Activated T-helper 1 cell treated with Interleukin-2 at 50 U/mL for 16 hours (primary cell): Measurements from ENCODE around the gene NPY2R.

Experiments
- DNase-seq: peaks from one replicate; pipeline ENCODE4 v3.0.0-alpha.2; 2020; ENCODE audit warnings: low read depth

NPY2R gene

DNA sequence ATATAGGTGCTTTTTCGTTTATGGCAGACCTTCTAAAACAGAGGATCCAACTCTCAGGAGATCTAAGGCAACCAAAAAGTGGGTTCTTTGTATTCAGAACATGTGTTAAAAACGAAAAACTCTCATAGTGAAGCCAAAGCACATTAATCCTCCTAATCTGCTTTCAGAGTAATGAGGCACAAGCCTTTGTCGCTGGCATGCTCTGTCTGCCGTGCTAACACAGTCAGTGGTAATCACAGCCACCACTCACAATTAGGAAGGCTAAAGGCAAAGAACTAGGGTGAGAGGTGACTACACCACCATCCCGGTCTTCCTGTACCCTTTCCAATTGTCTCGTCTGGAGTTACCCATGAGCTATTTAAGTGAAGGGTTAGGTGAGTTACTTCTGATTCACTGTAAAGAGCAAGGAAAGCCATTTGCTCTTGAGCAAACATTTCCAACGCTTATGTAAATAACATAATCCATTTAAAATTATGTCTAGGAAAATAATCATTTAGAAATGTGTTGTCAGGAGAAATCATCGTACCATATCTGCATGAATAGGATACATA, 40.7 kb downstream of the NPY2R start:
- no peak for DNase-seq

DNA sequence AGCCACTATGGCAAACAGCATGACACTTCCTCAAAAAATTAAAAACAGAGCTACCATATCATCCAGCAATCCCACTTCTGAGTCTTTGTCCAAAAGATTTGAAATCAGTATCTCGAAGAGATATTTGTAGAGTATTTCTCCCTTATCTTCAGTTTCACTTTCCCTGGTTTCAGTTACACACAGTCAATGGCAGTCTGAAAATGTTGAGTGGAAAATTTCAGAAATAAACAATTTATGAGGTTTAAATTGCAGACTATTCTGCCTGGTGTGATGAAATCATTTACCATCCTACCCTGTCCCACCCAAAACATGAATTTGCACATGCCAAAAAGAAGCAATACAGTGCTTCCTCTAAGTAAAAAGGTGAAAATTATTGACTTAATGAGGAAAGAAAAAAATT, 43.9 kb downstream of the NPY2R start:
- DNase-seq = no peak

DNA sequence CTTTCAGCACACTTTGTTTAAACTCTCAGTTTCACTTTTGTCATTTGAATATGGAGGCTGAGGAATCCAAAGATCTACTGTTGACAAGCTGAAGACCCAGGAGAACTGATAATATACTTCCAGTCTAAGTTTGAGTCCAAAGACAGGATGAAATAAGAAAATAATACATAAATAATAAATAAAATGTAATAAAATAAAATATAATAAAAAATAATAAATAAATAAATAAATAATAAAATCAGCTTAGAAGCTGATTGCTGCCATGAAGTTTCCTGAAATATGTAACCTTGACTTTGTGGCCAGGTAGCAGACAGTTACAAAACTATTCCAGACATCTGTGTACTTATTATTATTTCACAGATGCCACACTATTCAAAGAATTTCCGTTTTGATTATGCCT, 55.0 kb downstream of the NPY2R start:
- DNase-seq = no peak

DNA sequence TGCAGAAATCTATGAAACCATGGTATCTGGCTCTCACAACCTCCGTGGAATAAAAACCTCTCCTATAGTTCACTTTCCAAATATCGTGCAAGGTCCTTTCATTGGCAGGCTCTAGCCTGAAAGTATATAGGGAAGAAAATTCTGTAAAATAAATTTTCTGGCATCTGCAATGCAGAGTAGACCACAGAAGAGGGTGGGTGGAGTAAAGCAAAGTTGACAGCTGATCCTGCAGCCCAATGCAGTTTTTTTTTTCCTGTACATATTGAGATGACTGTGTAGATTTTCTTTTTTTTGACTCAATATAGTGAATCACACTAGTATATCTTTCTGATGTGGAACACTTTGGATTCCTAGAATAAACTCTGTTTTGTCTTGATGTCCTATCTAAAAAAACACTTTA, 56.7 kb downstream of the NPY2R start:
- DNase-seq = no peak
